NCI-H2171 (cell line): ENCODE data around the gene OPRD1.
A peak's percentile ranks its signal among the peaks of the same experiment; 100 is the strongest.

Source experiments
- DNase-seq: peaks from one replicate; lab custom pipeline; 2025; lab: John Stamatoyannopoulos, UW

The OPRD1 gene

DNA sequence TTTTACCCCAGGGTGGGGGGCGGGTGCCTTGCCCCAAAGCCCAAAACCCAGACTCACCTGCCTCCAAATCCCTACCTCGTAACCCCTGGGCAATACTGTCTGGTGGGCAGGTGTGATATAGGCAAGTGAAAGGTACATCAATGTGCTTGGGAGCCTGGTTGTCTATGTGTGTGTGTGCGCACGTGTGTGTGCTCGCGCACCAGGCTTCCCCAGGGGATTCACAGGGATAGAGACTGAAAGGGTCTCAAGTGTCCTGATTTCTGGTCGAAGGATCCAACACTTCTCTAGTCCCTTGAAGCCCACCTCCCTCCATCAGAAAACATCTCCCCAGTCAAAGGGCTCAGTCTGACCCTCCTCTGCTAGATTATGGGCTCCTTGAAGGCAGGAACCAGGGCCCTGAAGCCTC lies 73.5 kb downstream of the OPRD1 start:
- no peak for DNase-seq

DNA sequence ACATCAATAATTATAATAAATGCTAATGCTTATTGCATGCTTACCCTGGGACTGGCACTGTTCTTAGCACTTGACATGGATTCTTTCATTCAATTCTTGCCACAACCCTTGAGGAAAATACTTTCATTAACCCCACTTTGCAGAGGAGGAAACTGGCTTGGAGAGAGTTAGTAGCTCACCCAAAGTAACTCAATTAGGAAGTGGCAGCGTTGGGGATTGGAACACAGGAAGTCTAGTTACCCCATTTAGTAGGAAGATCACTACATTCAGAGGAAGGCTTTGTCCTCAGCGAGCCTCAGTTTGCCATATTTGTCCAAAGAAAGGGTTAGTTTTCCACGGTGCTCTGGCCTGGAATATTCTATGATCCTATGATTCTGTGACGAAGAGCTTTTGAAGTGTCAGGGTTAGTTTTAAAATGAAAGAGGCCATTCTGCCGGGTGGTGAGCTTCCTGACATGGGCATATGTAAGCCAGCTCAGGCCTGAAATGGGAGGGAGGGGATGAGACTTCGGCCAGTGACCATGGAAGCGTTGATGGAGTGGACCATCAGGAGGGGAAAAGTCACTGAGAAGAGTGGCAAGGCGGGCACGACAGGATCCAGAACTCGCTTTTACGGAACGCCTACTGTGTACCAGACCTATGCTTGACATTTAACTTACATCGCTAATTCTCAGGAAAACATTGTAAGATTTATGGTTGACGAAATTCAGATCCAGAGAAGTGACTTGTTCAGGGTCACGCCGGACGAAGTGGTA lies 74.2 kb downstream of the OPRD1 start:
- no peak for DNase-seq

DNA sequence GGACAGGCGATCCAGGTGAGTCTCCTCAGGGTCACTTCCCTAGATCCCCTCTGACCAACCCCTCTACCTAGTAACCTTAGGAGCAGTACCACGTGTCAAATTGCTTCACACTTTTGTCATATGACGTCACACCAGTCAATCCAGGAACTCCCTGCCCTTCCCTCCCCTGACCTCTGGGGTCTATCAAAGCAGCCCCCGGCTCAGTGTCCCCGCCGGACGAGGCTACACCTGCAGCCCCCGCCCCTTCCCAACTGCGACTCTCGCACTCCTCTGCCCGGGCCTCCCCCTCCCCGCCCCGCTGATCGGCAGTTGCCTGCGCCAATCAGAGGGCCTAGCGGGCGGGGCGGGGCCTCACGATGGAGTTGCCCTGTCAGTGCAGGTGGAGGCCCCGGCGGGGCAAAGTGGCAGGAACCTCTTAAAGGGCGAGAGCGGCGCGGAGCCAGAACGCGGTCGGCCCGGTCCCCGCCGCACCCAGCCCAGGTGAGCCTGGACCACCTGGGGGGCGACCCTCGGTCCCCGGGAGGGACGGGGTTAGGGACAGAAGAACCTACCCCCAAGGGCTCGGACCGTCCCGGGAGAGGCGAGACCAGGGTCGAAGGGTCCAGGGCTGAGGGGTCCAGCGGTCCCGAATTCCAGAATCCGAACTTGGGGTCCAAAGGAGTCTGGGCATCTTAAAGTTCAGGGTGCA lies 74.9 kb downstream of the OPRD1 start:
- peak; percentile 83 for DNase-seq

DNA sequence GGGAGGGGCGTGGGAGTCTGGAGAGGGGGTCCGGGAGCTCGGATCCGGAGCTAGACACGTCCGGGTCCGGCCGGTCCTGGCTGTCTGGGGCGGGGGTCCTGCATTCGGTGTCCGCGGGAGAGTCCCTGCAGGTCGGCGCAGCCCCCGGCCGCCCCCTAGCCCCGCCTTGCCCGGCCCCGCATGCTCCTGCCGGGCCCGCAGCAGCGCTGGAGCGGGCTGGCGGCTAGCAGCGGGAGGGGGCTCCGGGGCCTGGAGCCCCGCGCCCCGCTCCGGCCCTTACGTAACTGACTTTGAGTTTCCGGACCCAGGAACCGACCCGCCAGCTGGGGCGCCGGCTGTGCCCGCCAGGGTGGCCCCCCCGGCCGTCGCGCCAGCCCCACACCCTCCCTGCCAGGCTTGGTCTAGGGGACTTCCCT lies 75.5 kb downstream of the OPRD1 start:
- no peak for DNase-seq

DNA sequence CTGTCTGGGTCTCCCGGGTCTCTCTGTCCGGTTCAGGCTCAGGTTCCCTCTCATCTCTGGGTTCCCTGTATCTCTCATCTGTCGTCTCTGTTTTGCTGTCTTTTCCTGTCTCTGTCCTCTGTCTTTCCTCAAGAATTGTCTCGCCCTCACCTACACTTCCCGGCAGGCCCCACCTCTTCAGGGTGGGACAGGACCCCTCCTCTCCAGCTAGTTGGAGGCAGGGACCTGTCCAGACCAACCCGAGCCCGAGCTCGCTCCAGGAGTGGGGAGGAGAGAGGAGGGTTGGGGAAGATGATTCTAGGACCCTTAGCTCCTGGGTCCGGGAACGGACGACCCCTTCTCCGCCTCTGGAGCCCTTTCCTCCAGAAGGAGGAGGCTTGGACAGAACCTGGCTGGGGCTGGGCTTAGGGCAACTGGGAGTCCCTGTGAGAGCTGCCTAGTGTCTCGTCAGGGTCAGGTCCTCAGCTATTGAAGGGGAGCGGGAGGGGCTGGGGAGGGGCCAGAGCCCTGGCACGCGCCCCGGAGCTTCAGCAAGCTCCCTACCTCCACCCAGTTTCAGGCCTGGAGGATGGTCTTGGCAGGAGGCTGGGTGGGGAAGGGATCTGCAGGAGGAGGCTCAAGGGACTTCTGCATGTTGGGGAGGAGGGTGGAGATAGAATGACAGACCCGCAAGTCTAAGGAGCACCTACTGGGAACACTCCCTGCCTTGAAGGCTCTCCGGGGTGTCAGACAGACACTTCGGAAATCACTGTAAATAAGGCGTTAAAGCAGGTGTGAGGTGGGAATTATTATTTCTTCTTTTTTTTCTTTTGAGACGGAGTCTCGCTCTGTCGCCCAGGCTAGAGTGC lies 76.1 kb downstream of the OPRD1 start:
- no peak for DNase-seq

DNA sequence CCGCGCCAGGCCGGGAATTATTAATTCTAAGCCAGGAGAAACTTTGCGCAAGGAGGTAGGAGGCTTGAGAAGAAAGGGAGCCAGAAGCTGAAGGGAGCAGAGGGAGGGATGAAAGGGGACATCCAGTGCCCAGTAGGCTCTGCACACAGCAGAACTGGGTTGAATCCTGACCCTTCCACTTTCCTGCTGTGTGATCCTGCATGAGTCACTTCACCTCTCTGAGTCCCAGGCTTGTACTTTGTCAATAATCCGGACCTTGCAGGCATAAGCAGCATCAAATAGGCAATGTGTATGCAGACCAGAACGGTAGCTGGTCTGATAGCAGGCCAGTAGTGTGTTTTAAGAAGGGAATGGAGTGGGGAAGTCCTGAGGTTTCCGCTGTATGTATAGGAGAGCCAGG lies 76.9 kb downstream of the OPRD1 start:
- no peak for DNase-seq

DNA sequence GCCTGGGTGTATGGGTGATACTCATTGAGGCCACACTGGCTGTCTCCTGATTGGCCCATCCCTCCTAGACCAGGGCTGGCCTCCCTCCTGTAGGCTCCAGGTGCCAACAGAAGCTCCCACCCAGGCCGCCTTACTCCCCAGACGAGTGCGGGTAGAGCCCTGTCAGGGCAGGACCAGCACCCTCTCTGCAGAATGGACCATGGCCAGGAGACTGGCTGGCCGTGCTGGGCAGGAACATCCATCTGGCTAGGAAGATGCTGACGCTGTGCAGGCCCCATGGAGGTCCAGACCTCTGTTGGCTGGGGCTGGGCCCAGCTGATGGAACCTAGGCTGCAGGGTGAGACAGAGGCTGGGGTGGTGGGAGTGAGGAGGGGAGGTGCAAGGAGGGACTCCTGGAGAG lies 77.4 kb downstream of the OPRD1 start:
- no peak for DNase-seq

DNA sequence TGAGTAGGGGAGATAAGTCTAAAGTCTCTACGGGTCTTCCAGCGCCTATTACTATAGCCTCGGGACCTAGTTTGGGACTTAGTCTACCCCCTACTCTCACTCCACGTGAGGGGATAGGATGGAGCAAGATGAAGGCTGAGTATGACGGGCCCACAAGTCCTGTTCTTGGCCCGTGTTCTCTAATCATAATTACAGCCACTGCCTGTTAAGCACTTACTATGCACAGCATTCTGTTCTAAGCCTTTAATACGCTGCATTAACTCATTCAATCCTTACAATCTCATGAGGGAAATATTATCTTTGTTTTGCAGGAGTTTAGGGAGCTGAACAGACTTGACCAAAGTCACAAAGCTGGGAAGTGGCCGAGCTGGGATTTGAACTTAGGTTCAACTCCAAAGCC lies 78.5 kb downstream of the OPRD1 start:
- no peak for DNase-seq

DNA sequence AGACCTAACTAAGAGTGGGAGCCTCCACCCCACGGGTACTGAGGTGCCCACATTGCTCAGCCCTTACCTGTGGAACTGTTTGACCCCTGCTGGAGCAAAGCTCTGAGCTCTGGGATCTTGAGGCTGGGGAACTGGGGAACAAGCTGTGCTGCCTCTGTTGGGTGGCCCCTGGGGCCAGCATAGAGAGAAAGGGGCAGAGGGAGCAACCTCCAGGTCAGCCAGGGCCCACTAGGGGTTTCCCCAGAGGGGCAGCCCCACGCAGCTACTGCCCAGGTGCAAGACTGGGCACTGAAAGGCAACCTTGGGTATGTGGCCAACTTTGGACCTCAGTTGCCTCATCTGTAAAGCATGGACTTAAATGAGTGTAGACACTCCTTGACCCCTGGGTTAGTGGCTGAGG lies 78.9 kb downstream of the OPRD1 start:
- DNase-seq = no peak

DNA sequence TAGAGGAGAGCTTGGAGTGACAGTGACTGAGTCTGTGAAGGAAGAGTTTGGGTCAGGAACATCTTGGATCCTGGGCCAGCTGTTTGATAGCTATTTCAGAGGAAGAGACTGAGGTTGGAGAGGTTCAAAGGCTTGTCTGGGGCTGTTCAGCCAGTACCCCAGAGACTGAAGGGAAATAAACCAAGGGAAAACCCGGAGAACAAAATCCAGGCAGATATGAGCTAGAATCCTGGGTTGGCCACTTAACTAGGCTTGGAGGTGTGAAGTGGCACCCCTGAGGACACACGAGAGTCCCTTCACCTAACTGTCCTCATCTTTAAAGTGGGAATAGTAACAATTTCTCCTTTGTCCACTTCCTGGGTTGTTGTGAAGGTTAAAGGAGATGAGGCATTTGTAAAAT lies 79.3 kb downstream of the OPRD1 start:
- no peak for DNase-seq

DNA sequence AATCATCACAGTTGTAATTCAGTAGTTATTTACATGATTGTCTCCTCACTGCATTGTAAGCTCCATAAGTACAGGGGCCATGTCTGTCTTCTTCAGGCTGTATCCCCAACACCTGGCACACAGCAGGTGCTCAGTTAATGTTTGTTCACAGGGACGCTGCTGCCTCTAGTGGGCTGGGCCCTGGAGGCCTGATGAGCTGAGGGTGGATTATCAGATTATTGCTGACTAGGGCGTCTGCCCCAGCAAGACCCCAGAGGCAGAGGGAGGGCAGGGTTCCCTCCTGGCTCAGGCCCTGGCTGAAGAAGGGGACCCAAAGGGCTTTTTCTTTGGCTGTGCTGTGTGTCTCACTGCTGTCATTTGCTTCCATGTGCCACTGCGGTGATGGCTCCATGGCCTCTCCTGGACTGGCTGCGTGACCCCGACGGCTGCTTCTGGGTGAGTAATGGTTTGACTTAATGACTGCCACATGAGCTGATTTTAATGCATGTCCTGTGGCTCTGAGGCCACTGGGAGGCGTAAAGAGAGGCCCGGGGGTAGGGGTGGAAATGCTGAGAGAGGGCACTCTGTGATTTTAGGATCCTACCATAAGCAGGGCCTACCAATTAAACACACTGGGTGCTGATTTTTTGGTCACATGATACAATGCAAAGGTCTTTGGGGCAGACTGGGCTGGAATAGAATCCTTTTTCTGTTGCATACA lies 81.6 kb downstream of the OPRD1 start:
- DNase-seq = no peak

DNA sequence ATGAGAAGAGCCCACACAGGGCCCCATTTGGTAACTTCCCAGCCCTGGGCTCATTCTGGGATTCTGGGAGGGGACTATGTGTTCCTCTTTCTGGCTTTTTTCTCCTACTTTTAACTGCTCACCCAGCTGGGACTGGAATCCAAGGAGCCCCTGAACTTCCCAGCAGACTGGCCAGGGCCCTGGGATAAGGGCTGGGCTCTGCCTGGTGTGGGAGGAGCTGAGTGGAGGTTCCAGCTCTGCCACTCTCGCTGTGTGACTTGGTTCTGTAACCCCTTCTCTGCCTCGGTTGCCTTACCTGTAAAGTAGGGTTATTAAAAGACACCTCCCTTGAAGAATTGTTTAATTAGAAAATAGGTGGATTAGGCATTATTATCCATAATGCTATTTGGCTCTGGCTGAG lies 82.8 kb downstream of the OPRD1 start:
- no peak for DNase-seq

DNA sequence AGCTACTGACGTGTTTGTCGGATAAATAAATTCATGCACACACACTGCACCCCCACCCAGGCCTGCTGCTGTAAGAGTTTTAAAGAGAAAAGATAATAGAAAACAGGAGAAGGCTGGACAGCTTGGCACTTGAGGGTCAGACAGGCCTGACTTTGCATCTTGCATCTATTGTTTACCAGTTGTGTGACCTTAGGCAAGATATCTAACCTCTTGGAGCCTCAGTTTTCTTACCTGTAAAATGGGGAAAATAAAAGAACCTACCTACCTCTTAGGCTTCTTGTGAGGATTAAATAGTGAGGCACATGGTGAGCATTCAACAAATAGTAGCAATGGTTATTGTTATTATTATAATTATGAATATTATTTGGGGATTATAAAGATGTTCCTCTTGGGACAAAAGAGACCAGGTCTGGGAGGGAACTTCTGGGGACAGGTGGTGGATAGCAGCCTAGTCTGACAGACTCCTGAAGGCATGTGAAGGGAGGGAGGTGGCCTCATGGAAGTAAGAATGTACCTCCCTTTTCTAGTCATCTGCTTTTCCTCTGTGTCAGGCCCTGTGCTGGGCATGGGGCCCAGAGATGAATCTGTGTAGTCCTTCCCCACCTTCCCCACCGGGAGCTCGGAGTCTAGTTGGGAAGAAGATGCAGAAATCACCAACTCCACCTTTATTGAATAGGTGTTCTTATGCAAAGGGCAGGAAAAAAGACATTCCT lies 84.1 kb downstream of the OPRD1 start:
- DNase-seq = no peak

DNA sequence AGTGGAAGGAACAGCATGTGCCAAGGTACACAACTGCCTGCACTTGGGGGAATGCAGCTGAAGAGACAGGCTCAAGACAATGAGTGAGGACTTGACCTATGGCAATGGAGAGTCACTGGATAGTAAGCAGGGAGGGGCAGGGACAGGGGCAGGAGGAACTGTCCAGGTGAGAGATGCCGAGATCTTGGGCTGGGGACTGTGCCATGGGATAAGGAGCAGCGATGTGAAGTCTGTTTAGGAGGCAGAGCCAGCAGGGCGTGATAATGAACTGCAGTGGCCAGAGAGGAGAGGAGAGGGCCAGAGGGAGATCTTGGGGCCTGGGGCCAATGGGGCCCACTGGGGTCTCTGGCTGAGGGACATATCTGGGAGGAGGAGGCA lies 84.6 kb downstream of the OPRD1 start:
- no peak for DNase-seq

DNA sequence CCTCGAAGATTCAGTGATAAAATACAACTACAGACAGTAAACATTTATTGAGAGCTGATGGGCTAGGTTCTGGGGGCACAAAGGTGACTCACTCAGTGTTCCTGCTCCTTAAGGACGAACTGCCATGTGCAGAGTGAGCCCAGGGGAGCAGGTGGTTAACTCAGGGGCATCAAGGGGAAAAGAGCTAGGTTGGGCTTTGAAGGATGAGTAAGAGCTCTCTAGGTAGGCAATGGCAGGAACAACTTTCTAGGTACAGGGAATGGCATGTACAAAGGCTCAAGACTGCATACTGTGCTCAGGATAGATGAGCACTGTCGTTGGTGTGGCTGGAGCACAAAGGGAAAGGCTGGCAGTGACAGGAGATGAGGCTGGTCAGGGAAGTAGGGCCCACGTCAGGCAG lies 85.8 kb downstream of the OPRD1 start:
- DNase-seq = no peak

DNA sequence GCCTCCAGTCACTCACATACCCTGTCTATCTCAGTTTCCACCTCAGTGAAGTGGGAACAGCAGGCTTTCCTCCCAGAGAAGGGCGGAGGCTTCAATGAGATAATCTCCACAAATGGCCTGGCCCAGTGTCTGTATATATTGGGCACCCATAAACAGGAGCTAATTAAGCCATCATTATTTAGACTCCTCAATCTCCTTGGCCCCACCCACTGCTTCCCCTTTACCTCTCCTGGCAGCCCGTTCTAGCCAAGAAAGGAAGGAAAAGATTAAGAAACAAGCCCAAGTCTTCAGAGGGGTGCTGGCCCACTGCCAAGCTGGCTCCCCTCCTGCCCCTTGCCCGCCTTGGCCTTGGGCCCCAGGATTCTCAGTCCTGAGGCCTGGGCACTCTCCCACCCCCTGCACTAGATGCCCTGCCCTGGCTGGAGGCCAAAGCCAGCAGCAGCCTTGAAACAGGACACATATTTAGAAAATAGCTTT lies 86.5 kb downstream of the OPRD1 start:
- no peak for DNase-seq

DNA sequence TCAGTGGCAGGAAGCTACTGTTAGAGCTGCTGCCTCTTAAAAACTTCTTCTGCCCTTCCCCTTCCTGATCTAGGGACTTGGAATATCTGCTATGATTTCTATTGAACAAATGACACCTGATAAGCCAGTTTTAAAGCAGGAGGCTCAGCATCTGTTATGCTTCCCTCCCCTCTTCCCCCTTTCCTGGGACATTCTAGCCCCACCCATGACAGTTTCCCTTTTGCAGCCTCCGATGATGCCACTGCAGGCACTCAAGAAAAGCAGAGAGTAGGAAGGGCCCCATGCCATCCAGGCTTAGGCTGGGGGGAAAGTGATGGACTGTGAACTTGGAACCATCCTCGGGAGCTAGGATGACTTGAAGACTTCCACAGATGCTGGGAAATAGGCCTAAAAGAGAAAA lies 87.3 kb downstream of the OPRD1 start:
- DNase-seq = no peak

DNA sequence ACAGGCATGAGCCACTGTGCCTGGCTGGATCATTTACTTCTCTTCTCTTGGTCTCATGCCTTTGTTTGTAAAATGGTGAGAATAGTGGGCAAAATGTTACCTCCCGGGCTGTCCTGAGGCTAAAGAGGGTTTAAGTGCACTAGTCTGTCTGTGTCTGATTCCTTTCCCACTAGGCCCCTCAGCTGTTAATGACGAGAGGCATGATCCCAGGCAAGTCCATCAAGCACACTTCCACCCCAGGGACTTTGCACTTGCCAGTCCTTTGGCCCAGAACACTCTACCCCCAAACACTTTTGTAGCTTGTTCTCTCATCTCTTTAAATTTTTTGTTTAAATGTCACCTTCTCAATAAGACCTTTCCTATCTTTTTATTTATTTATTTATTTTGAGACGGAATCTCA lies 88.6 kb downstream of the OPRD1 start:
- DNase-seq = no peak

DNA sequence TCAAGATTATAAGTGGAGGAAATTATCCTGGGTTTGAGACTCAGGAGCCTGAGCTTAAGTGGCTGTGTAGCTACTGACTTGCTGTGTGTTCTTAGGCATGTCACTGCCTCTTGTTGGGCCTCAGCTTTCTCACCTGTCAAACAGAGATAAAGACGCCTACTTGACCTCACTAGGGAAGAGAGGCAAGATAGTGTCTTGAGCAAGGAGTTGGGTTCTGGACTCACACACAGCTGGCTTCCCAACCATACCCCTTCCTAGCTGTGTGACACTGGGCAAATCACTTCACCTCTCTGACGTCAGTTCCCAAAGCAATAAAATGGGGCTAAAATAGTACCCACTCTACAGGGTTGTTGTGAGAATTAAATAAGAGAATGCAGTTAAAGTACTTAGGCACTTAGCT lies 90.8 kb downstream of the OPRD1 start:
- no peak for DNase-seq

DNA sequence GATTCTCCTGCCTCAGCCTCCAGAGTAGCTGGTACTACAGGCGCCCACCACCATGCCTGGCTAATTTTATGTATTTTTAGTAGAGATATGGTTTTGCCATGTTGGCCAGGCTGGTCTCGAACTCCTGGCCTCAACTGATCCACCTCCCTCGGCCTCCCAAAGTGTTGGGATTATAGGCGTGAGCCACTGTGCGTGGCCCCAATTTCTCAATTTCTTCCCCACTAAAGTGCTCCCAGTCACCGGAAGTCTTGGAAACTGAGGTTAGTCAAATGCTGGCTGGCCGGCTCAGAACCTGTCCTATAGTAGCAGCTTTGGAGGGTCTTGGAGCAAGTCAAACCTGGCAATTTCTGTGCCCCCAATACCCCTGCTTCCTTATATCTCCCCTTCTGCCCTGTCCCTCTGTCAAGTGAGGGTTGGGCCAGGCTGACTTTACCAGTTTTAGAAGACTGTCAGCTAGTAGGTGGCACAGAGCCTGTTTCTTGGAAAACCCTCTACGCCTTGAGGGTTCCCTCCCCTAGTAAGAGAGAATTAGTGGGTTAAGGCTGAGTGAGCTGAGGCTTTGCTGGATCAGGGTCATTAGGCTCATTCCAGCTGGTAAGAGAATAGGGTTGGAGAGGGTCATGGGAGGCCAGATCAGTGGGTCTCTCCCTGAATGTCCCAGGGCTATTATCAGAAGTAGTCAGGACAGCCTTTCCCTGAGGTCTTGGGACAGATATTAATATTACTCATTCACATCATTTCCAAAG lies 94.1 kb downstream of the OPRD1 start:
- no peak for DNase-seq

DNA sequence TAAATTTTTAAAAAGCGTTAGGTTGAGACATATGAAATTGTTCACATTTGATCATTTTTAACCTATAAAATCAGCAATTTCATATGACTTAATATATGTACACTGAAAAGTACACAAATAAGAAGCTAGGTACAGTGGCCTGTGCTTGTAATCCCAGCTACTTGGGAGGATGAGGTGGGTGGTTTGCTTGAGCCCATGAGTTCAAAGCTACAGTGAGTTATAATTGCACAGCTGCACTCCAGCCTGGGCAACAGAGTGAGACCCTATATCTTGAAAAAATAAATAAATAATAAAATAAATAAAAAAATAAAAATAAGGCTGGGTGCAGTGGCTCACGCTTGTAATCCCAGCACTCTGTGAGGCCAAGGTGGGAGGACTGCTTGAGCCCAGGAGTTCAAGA lies 97.2 kb downstream of the OPRD1 start:
- DNase-seq = no peak
